GM19438 (cell line): ENCODE results near the gene CLASP1.
"Not testable (repeated sequence)": the region's sequence is repeated elsewhere in the genome, so short reads cannot be mapped to it uniquely, and the experiment has no call there.

Experiments used
- ATAC-seq: cut with Tn5 transposase; IDR thresholded peaks from one replicate; pipeline ENCODE4 v1.9.1; 2021; ENCODE audit warnings: low read depth; ENCODE audit not compliant: unreplicated experiment

CLASP1 gene

DNA sequence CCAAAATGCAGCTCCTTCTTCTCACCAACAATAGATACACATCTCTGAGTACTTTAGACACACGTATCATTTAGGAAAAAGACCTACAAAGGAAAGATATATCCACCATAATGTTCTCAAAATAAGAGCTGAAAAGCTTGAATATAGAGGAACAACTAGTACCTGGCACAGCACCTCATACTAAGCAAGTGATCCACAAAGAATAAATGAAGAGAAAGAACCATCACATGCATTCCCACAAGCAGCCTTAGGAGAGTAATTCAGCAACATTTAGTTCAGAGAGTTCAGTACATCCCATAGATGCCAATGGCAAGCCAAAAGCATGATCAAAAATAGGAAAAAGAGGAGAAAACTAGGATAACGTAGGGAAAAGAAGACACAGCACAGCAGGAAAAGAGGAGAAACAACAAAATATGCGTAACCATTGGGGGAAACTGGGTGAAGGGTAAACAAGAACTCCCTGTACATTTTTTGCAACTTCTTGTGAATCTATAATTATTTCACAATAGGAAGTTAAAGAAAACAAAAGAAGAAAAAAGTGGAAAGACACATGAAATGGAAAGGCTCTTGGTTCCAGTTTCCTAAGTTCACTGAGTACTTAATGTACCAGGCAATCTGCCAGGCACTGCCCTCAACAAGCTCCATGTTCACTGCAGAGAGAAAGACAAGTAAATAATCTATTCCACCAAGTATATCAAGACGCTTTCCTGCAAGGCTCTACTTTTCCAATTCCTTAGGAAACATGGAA lies 22.3 kb downstream of the CLASP1 start:
- no peak for ATAC-seq

DNA sequence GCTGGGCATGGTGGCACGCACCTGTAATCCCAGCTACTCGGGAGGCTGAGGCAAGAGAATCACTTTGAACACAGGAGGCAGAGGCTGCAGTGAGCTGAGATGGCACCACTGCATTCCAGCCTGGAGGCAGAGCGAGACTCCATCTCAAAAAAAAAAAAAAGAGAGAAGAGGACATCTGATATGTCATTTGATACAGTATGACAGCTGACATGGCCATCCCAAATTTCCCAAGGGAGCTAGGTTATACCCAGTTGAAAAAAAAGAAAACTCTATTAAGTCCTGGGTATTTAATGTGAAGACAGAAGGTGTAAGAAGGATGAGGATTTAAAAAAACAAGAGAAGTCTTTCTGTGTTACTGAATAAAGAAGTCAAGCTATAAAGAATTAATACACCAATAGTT lies 23.3 kb downstream of the CLASP1 start:
- no peak for ATAC-seq

DNA sequence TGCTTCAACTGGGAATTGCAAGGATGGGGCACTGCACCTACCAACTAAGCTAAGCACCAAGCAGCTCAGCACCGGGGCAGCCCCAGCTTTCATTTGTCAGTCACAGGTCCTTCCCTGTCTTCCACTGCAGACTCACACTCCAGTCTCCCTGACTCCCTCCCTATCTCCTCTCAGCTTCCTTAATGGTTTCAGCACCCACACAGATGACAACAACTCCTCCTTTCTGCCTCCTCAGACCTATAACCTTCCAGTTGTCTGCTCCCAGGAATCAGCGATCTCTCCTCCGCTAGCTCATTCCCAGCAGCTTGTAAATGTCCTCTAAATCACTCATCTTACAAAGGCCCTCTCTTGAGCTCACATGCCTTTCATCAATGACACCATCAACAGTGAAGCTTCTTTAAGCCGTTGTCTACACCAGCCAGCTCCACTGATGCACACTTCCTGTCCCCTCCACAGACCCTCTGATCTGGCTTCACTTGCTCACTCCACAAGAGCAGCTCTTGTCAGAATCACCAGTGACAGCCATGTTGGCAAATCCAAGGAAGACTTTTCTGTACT lies 32.1 kb downstream of the CLASP1 start:
- ATAC-seq: no peak

DNA sequence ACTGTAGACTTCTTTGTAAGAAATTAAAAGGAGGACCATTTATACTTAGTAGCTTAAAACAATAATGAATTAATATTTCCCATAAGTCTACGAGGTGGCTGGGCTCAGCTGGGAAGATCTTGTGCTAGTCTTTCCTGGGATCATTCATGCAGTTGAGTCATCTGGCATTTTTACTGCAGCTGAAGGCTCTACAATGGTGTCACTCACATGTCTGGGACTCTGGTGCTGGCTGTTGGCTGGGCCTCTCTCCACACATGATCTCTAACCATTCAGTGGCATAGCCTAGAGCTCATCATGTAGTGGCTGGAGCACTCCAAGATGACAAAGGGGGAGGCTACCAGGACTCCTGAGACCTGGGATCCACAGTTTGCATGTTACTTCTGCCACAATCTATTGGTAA lies 35.5 kb downstream of the CLASP1 start:
- no peak for ATAC-seq

DNA sequence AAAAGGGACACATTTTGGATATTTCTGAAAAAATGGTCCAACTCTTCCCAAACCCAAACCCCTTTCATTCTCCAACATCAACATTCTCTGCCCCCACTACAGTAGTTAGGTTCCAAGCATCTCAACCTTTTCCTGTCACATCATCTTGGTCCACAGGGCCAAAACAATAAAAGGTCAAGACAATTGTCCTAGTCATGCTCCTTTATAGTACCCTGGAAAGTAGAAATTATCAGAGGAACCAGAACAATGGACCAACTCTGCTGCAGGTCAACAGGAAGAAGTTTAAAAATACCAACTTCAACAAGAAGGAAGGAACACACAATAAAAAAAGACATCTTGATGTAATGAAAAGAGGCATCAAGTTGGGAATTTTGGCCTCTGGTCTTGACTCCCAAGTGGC lies 36.1 kb downstream of the CLASP1 start:
- ATAC-seq: no peak

DNA sequence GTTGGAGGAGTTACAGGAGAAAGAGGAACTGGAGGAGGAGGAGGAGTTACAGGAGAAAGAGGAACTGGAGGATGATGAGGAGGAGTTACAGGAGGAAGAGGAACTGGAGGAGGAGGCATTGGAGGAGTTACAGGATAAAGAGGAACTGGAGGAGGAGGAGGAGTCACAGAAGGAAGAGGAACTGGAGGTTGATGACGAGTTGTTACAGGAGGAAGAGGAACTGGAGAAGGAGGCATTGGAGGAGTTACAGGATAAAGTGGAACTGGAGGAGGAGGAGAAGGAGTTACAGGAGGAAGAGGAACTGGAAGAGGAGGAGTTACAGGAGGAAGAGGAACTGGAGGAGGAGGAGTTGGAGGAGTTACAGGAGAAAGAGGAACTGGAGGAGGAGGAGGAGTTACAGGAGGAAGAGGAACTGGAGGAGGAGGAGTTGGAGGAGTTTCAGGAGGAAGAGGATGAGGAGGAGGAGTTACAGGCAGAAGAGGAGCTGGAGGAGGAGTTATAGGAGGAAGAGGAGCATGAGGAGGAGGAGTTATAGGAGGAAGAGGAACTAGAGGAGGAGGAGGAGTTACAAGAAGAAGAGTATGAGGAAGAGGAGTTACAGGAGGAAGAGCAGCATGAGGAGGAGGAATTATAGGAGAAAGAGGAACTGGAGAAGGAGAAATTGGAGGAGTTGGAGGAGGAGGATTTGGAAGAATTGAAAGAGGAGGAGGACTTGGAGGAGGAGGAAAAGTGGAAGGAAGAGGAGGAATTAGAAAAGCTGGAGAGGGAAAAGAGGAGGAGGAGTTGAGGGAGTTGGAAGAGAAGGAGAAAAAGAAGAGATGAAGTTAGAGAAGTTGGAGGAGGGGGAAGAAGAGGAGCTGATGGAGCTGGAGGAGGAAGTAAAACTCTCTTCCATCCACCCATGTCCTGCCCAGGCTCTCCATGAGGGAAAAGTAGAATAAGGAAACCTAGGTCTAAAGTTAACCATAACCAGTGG lies 37.2 kb downstream of the CLASP1 start:
- ATAC-seq: no peak

DNA sequence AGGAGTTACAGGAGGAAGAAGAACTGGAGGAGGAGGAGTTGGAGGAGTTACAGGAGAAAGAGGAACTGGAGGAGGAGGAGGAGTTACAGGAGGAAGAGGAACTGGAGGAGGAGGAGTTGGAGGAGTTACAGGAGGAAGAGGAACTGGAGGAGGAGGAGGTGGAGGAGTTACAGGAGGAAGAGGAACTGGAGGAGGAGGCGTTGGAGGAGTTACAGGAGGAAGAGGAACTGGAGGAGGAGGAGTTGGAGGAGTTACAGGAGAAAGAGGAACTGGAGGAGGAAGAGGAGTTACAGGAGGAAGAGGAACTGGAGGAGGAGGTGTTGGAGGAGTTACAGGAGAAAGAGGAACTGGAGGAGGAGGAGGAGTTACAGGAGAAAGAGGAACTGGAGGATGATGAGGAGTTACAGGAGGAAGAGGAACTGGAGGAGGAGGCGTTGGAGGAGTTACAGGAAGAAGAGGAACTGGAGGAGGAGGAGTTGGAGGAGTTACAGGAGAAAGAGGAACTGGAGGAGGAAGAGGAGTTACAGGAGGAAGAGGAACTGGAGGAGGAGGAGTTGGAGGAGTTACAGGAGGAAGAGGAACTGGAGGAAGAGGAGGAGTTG lies 38.1 kb downstream of the CLASP1 start:
- ATAC-seq: not testable (repeated sequence)

DNA sequence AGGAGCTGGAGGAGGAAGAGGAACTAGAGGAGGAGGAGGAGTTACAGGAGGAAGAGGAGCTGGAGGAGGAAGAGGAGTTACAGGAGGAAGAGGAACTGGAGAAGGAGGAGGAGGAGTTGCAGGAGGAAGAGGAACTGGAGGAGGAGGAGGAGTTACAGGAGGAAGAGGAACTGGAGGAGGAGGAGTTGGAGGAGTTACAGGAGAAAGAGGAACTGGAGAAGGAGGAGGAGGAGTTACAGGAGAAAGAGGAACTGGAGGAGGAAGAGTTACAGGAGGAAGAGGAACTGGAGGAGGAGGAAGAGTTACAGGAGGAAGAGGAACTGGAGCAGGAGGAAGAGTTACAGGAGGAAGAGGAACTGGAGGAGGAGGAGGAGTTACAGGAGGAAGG lies 38.8 kb downstream of the CLASP1 start:
- not testable (repeated sequence) for ATAC-seq

DNA sequence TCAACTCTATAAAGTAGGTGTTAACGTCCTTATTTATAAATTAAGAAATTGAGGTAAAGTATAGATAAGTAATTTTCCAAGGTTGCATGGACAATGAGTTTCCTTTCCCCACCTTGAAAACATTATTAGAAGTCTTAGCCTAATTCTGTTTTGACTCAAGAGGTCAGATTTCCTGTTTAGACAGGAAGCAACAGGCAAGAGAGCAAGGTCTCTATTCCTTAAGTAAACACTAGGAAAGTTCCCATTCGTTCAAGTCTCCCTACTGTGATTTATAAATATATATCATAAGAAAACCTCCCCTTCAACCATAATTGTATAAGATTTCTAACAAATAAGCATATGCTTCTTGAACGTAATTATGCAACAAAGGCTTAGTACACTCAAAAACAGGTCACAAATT lies 40.3 kb downstream of the CLASP1 start:
- no peak for ATAC-seq

DNA sequence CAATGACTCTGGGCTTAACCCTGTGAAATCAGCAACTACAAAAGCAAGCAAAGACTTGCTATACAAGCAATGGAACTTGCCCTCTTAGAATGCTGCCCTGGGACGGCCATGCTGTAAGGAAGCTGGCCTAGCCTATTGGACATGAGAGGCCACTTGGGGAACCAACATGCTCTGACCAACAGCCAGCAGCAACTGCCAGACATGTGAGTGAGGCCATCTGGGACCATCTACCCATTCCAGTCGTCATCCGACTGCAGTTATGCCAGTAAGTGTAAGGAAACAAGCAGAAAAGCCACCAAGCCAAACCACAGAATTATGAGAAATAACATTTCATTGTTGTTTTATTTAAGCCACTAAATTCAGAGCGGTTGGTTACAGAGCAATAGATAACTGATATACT lies 40.9 kb downstream of the CLASP1 start:
- ATAC-seq: no peak

DNA sequence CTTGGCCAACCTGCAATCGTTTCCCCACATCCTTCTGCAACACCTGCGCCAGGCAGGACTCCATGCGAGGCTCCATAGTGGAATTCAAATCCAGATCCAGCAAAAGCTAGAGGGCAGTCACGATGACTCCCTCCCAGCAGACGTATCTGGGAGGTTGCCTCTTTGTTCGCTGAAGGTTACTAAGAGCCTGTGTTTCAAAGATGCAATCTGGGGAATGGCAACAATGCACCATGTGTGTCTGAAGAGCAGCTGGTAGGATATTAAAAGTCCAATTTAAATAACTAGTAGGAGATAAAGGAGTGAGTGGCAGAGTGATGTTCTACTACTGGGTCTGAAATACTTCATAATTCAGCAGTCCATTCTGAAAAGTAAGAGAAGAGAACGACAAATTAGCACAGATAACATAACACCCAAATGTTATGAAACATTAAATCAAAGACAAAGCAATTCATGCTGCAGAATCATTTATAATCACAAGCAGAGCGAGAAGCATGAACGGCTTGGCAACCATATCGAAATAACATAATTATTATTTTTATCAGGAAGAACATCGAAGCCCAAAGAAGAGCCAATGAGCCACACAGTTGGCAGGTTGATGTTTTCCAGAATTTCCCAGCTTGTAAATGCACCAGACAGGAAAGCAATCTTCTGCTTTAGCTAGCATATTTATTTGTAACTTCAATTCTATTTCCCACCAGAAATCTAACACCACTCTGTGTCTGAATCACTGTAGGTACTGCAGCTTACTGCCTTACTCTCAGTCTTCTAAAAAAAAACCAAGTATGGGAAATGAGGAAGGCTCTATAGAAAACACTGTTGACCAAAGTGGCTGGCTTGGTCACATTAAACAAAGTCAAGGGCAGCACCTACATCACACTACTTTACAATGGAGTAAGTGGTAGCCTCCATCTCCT lies 43.2 kb downstream of the CLASP1 start:
- ATAC-seq: no peak

DNA sequence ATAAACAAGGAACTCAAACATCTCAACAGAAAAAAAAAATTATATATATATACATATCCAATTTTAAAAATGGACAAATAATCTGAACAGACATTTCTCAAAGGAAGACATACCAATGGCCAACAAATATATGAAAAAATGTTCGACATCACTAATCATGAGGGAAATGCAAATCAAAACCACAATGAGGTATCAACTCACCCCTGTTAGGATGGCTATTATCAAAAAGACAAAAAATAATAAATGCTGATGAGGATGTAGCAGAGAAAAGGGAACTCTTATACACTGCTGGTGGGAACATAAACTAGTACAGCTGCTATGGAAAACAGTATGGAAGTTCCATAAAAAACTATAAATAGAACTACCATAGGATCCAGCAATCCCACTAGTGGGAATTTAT lies 46.1 kb downstream of the CLASP1 start:
- ATAC-seq: no peak

DNA sequence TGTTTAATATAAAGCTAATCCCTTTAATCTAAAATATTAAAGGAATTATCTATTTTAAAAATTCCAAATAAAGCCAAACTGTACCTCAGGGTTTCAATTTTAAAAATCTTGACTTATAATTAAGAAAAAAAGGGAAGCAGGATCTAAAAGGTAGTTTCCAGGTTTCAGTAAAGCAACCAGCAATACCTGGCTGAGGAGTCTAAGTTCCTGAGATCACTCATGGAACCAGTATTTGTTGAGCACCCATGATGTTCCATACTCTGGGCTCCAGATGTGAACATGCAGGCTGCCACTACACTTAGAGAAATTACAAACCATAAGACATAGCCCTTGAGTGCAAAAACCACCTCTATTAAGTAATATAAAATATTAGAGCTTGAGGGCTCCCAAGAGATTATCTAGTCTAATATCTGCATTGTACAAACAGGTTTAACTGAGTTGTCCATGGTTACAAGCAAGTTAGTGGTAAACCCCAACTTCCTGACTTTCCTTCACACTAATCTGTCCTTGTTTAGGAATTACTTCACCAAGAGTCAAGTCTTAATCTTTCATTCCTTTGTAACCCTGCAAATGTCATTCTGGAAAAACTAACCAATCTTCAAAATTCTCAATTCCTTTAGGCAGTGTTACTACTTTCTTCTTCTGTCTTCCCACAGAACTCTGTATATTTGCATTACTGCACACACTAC lies 49.2 kb downstream of the CLASP1 start:
- ATAC-seq: peak; percentile 46

DNA sequence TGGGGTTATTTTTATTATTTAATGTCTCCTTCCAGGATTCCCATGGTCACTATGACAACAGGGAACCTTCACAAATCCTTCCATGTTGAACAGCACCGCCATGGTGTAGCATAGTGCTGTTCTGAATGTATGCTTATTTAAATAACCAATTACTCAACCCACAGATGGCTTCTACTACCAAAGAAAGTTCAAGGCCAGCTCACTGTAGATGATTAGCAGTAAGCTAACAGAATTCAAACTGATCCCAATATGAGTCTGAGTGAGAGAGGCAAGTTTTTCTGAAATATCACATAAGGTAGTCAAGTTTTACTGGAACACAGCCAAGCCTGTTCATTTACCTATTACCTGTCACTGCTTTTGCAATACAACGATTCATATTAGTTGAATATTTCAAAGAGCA lies 51.2 kb downstream of the CLASP1 start:
- ATAC-seq: no peak

DNA sequence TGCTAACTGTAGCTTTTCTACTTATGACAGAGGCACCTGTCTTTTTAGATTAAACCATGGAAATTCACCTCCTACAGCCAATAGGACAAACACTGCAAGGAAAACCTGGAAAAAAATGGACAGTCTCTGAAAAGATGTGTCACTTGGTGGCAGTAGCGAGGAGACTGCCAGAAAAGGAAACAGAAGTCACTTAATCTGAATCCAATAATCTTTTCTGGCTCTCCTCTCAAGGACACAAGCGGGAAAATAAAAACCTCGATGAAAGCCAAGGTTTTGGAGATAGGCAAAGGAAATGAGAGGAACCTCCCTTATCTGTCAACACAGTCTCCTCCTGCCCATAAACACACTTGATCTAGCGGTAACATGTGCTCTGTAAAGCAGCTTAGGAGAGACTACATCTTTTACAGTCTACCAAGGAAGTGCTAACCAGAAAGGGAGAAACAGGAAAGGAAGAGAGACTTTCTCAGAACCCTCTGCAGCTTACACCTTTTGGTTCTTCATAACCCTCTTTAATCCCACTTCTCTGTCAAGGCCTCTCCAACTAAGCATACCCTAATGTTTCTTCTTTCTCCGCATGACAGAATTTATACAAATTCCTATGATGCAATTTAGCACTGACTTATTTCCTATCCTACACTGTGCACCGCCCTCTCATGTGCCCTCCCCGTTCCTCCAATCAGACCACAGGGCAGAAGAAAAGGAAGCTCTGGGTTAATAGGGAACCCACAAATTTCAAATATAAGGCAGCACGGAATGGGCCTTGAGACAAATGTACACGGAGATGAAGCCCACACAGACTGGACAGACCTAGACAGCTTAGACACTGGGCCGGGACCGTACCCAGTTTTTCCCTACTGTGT lies 52.8 kb downstream of the CLASP1 start:
- peak; percentile 50 for ATAC-seq

DNA sequence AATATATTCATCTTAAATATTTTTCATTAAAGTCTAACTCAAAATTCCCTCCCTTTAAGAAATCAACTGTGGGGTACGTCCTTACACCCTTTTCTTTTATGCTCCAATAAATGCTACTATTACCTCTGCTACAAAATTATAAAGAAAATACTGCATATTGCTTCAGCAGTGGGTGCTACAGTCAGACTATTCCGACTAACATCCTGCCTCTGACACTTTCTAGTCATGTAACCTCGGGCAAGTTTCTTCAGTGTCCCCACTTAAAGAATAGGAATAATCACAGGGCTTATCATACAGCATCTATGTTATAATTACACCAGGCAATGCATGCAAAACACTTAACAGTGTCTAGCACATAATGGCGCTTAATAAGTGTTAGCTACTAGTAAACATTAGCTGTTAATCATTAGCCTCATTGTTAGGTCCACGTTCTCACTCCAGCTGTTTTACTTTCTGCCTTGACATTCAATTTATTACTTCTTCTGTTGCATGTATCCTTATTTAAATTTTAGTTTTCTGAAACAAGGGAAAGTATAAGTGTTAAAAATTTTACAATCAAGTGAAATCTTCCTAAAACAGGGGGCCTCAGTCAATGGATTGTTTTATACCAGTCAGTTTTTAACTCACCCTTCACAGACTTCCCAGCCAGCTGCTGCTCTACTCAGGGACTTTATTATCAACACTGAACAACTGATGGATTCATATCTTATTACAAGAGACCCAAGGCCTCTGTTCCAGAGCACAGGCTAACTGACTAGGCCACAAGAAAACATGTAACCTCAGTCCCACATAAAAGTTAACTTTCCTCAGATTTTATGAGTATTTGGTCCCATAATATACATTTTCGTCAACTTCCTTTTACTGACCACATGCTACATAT lies 54.0 kb downstream of the CLASP1 start:
- ATAC-seq: peak; percentile 37

DNA sequence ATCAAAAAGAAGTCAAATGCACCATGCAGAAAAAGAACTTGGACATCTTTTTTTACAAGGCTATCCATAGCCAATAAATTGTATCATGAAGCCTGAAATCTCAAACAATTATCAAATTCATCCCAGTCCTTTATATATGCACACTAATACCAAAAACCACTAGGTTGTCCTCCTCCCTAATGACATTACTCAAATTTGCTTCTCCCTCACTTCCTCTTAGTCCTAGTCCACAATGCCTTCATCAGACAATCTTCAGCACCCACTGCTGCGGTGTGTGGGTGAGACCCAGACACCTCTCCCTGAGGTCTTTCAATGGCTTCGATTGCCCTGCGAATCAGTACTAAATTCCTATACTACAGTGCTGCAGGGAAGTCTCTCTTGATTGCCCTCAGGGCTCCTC lies 58.1 kb downstream of the CLASP1 start:
- ATAC-seq: no peak

DNA sequence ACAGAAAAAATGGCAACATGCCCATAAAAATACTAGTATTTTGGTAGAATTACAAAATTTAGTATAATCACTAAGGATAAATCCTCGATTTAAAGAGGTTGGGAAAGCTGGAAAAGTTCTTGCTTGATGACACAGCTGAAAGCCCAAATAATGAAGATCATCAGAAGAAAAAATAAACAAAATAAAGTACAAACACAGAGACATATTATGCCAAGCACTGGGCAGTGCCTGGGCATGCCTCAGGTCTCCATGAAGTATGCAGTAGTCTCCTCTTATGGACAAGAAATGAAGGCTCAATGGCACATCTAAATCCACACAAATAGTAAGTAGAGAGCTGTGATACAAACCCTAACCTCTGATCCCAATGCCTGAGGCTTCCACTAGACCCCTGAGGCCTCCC lies 60.9 kb downstream of the CLASP1 start:
- no peak for ATAC-seq
